ENCODE data around the gene PTPN1.
"Not testable (repeated sequence)": the region's sequence is repeated elsewhere in the genome, so short reads cannot be mapped to it uniquely, and the experiment has no call there.

PTPN1 gene

DNA sequence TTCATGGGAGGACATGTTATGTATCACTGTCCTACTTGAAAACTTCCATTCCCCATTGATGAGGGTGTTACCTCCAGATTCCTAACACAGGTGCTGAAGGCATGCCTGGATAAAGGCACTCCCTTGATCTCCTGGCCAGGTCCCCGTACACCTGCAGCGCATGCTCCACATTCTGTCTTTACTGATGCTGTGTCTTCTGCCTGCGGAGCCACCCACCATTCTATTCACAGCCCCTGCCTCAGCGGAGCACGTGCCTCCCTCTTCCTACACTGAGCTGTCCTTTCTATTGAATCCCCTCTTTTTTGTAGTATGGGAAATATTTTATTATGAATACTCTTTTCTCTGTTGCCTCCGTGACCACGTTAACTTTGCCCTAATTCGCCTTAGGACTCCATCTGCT is 25.0 kb downstream of the PTPN1 start:
- DNase-seq, result no peak

DNA sequence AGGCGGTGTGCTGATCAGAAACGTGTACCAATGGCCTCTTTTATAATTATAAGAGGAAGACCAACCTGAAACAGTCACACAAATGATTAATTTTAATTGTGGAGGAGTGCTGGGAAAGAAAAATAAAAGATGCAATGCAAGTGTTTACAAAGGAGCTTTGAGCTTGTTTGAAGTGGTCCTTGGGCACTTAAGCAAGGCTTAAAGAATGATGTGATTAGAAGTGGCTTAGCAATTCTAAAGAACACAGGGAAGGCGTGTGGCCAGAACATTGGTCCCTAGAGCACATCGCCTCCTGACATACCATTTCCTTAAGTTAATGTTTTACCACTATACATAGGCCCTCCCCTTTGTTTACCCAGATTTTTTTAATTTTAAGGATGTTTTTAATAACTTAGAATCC is 26.1 kb downstream of the PTPN1 start:
- DNase-seq, result no peak

DNA sequence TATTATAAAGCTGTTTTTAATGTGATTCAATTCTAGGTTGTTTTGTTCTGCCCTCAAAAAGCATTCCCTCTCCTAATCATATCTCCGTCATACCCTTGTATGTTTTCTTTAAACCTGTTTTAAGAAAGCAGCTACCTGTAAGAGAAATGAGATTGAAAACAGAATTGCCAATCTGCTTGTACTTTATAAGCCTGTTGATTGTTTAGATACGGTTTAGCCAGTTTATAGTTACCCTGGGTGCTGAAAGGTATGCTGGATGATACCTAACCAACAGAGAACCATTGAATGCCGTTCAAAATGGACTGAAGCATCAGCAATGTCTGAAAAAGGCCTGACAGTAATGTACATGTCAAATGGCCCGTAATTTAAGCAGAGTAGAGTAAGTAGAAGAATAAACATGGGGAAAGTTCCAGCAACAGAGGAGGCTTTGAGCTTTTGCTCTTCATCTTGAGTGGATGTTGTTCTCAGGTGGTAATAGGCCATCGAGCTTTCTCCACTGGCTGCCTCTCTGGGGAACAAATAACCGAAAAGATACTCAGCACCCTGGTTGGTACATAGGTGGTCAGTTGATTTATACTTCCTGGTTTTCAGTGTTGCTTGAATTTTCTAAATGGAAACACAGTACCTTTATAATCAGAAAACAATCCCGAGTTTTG is 27.5 kb downstream of the PTPN1 start:
- DNase-seq, result no peak

- no peak for DNase-seq
These were observed 28.1 kb downstream of the PTPN1 start for GRCh38 chr20:50538276-50538675.

DNA sequence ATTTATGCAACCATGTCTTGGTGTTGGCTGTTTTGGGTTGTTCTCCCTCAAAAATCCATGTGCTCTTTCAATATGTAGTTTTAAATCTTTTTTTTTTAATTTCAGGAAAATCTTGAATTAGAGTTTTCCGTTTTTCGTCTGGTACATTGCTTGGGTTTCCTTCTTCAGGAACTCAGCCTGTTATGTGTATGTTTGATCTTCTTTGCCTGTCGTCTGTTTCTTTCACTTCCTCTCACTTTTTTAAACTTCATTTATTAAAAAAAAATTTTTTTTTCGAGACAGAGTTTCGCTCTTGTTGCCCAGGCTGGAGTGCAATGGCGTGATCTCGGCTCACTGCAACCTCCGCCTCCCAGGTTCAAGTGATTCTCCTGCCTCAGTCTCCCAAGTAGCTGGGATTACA is 29.6 kb downstream of the PTPN1 start:
- not testable (repeated sequence) for DNase-seq

DNA sequence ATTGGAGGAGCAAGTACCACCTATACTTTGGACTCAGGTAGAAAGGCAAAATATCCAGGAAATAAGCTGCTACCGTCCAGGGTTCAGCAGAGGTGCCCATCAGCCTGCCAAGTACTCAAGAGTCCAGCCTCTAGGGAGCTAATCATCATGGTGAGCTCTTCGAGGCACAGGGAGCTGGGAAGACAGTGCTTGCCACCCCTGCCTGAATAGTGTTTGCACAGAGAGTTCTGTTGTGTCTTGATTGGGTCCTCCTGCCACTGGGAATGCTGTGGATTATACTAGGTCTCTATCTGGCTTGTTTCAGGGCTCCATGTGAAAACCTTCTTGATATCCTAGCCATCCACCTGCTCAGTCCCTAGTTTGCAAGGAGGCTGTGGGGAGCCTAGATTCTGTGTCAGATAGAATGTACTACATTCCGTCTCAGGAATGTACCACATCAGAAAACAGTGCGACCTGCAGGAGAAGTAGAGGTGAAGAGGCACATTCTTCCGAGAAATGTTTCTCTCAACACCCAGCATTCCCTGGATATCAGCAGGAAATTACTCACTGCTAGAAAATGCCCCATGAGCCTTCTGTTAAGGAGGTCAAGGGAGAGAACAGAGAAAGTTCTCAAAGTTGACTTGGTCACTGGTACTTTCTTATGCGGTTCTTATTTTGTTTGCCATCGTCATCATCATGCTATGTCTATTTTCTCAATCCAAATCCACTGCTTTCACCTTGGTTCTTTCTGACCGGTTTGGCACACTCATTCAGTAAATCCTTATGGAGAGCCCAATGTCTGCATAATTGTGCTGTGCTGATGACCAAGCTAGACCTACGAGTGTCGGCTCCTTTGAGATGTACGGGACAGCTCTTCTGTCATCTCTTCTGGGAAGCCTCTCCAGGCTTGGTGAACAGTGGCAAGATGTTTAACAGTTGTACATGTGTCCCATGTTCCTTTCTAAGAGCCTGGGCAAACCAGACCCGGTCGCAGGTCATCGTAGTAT is 30.7 kb downstream of the PTPN1 start:
- no peak for DNase-seq

DNA sequence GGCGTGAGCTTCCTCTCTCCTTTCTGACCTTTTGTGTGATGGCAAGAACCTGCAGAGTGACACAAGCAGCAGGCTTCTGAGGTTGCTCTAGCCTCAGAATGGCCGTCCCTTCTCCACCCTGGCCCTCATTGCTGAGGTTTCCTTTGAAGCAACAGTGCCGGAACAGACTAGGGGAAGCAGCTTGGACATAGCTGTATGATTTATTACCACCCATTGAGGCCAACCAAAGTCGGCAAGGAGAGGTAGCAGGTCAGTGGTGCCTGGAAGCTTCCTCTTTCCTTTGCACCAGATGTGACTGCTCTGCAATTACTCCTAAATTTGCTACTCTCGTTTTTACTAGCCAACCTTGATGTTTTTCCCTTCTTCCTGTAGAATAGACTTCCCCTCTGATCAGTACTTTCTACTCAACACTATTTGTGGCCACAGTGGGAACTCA is 31.4 kb downstream of the PTPN1 start:
- no peak for DNase-seq

GRCh38 chr20:50543326-50543725 is 33.1 kb downstream of the PTPN1 start:
- DNase-seq, result no peak

GRCh38 chr20:50545126-50545525 is 34.9 kb downstream of the PTPN1 start:
- no peak for DNase-seq

DNA sequence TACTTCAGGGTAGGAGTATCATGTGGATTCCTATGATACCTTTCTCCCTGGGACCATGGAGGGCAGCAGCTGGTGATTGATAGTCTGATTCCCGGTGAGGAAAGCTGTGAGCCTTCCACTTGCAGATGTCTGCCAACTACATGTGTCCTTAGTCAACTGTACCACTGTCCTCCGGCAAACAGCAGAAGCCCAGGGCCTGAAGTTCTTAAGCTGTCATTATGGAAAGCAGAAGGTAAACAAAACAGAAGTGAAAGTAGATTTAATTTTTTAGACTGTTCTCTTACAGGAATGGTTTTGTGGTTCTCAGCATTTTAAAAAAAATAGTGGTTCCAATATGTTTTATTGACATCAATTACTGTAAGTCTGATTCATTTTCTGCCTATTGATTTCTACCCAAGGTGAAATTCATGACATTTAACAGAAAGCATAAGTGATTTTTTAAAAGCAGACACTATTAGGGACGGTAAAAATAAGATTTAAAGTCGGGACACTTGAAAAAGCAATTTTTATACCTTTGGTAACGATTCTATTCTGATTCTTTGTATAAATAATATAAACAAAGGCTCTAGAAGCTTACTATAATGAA is 36.6 kb downstream of the PTPN1 start:
- DNase-seq, result no peak

- DNase-seq, result no peak
These were observed 37.8 kb downstream of the PTPN1 start for GRCh38 chr20:50547964-50548363.

DNA sequence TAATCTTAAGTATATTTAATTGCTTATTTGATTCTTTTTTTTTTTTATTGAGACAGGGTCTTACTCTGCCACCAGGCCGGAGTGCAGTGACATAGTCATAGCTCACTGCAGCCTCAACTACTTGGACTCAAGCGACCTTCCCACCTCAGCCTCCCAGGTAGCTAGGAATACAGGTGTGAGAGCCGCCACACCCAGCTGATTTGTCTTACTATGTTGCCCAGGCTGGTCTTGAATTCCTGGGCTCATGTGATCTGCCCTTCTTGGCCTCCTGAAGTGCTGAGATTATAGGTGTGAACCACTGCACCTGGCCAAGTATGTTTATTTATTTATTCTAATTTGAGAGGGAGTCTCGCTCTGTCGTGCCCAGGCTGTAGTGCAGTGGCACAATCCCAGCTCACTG is 38.2 kb downstream of the PTPN1 start:
- DNase-seq, result no peak

- DNase-seq, result no peak
These were observed 40.3 kb downstream of the PTPN1 start for GRCh38 chr20:50550531-50550930.

- DNase-seq, result no peak
These were observed 41.1 kb downstream of the PTPN1 start for GRCh38 chr20:50551288-50551687.

DNA sequence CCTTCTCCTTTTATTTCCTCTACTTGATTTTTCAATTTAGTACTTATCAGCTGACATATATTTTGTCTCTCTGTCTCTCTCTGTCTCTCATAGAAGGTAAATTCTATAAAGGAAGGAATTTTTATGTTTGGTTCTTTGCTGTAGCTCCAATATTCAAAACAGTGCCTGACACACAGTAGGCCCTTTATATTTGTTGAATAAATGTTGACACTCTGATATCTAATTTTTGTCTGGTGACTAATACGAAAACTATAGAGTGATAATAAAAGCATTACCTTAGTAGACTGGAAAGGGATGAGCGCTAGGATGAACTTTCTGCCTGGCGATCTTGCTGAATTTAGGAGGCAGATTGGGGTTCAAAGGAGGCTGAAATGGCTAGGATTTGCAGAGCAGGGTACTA is 42.8 kb downstream of the PTPN1 start:
- DNase-seq, result no peak

- no peak for DNase-seq
These were observed 44.8 kb downstream of the PTPN1 start for GRCh38 chr20:50554694-50555579.

GRCh38 chr20:50555662-50556061 is 45.5 kb downstream of the PTPN1 start:
- no peak for DNase-seq

GRCh38 chr20:50557549-50558134 is 47.5 kb downstream of the PTPN1 start:
- no peak for DNase-seq

GRCh38 chr20:50558483-50558925 is 48.3 kb downstream of the PTPN1 start:
- no peak for DNase-seq

GRCh38 chr20:50559149-50559548 is 49.0 kb downstream of the PTPN1 start:
- DNase-seq, result no peak

DNA sequence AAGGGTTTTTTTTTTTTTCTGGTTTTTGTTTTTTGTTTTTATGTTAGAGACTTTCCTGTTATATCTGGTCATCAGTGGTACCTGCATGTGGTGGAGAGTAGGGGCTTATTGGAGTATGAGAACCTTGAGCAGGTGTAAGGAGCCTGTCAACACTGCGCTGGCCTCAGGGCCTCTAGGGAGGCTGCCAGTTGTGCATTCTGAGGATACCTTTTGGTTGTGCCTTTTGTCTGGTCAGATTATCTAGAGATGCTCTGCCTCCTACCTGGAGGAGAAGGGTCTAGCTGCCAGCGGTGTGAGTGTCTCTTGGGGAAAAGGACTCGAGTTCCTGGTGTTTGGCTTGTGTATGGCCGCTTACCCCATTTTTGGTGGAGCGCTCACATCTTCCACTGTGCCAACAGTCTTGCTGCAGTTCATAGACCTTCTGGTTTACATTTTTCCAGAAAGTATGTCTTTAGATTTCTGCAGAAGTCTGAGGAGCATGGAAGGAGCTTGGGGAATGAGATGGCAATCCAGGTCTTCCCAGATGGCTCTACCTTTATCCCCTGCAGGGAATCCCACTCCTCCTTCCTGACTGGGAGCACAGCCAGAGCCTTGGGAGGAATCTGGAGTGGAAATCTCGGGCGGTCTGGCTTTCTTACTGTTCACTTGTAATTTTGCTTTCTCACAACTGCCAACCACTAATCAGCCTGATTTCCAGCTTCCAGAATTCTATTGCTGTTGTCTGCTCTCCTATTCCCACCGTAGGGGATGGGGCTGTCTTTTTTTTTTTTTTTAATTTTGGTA is 49.9 kb downstream of the PTPN1 start:
- DNase-seq, result no peak
